ENCODE data around the gene CSHL1. TPM values are rescaled to one million over a fixed set of nuclear protein-coding genes. Genes with fewer than 3 reads are reported as not detected.

The CSHL1 gene
- total RNA-seq, 1 donor from 2014 or later = not detected

DNA sequence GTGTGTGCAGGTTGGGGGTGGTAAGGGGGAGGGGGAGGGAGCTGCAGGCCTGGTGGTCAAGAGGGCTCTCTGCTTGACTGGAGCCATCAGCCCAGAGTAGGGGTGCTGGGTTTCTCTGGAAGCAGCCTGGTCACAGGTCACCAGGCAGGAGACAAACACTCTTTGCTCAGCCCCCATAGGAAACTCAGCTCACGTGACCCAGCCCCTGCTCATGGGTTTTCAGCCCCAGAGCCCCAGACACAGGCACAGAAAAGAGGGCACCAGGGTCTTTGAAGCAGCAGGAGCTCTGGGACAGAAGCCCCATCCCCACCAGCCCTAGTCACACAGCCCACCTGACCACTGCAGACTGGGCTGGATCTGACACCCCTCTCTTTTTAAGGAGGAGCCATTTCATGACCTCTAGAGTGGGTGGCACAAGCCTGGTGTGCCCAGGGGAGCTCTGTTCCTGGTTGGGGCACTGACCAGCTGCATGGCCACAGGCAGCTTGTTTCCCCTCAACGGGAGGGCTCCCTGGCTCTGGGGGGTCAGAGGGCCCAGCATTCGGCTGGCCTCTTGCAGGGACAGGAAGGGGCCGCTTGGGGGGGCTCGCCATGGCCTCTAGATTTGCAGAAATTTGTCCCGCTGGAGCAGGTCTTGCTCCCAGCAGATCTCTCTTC is 34.9 kb upstream of the CSHL1 start:
- no peak for DNase-seq (ENCODE audit: low read depth)
- no peak overlapping the region for H3K4me3 ChIP-seq (ENCODE audit: low read depth, low read length)
- TF ChIP-seq, protein P1, sequence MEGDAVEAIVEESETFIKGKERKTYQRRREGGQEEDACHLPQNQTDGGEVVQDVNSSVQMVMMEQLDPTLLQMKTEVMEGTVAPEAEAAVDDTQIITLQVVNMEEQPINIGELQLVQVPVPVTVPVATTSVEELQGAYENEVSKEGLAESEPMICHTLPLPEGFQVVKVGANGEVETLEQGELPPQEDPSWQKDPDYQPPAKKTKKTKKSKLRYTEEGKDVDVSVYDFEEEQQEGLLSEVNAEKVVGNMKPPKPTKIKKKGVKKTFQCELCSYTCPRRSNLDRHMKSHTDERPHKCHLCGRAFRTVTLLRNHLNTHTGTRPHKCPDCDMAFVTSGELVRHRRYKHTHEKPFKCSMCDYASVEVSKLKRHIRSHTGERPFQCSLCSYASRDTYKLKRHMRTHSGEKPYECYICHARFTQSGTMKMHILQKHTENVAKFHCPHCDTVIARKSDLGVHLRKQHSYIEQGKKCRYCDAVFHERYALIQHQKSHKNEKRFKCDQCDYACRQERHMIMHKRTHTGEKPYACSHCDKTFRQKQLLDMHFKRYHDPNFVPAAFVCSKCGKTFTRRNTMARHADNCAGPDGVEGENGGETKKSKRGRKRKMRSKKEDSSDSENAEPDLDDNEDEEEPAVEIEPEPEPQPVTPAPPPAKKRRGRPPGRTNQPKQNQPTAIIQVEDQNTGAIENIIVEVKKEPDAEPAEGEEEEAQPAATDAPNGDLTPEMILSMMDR (conservative IDR thresholded peaks at IDR 0.05; ENCODE audit: low read depth, low read length) = no peak

DNA sequence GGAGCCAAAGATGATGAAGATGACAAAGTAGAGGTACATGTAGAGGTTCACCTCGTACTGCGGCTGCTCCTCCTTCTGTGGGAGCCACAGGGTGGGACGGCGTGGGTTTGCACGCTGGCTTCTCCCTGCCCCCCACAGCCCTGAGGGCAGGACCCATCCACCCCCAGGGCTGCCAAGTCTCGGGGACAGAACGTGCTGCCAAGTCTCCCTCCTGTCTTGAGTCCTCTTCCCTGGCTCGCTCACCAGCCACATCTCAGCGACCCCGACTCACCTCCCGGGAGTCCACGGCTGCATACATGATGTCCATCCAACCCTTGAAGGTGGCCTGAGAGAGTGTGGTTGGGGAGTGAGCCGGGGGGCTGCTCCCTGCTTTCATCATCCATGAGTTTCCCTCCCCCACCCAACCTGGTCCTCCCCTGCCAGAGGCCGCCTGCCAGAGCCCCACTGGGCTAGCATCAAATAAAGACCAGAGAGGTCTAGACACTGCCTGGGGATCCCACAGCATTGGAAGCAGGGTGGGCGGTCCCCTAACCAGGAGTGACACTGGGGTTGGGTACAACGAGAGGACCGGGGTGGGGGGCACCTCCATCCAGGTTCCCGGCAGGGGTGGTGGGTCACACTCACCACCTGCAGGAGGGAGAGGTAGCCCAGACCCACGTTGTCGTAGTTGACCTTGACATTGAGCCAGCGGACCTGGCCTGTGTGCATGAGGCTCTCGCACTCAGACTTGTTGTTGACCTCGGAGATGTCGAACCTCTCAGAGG is 33.9 kb upstream of the CSHL1 start:
- TF ChIP-seq, protein P1 (conservative IDR thresholded peaks at IDR 0.05; ENCODE audit: low read depth, low read length) = no peak
- H3K4me3 ChIP-seq (ENCODE audit: low read depth, low read length) = no peak overlapping the region
- no peak for DNase-seq (ENCODE audit: low read depth)

DNA sequence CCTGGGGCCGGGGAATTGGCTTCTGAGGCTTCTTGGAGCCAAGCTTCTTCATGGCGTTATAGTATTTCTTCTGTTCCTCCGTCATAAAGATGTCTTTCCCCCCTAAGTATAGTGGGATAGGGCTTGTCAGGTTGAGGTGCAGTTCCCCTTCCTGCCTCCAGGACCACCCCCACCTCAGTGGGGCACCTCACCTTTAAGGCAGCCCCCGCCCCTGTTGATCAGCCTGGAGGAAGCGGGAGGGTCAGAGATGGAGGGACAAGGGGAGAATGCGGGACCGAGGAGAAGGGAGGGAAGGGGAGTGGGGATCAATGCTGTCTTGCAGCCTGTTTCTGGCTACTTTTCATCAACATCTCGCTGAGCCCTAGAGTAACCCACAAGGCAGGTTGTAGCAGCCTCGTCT is 32.7 kb upstream of the CSHL1 start:
- DNase-seq (ENCODE audit: low read depth) = no peak
- TF ChIP-seq, protein P1 (conservative IDR thresholded peaks at IDR 0.05; ENCODE audit: low read depth, low read length) = peak; percentile 16
- H3K4me3 ChIP-seq (ENCODE audit: low read depth, low read length) = no peak overlapping the region

DNA sequence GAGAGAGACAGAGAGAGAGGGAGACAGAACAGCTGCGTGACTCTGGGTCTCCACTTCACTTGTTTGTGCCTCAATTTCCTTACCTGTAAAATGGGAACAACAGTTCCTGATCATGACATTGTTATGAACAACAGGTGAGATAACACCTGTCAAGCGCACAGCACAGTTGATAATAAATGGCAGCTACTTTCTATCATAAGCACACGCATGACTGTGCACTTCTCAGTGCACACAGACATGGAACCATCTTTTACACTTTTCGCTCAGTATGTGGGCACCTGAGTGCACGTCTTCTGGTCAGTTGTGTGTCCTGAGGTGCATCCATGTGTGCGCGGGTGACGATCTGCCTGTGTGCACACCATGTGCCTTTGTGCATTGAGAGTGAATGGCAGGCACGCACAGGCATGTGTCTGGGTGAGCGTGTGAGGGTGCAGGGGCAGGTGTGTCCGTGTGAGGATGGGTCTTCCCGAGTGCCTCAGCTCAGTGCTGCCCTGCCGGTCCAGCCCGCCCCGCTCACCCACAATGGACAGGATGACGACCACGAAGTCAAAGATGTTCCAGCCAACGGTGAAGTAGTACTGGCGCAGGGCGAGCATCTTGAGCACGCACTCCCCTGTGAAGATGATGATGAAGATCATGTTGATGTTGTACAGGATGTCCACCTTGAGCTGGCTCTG is 31.4 kb upstream of the CSHL1 start:
- no peak overlapping the region for H3K4me3 ChIP-seq (ENCODE audit: low read depth, low read length)
- no peak for DNase-seq (ENCODE audit: low read depth)
- TF ChIP-seq, protein P1 (conservative IDR thresholded peaks at IDR 0.05; ENCODE audit: low read depth, low read length) = no peak

DNA sequence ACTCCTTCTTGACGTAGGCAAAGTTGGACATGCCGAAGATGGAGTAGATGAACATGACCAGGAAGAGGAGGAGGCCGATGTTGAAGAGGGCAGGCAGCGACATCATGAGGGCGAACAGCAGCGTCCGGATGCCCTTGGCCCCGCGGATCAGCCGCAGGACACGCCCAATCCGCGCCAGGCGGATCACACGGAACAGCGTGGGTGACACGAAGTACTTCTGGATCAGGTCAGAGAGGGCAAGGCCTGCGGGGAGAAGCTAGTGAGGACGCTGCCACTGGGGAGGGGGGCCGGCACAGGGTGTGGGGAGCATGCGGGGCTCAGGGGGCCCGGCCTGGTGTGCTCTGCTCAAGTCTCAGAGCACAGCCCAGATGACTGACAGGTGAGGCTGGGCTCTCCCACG is 30.7 kb upstream of the CSHL1 start:
- H3K4me3 ChIP-seq (ENCODE audit: low read depth, low read length) = no peak overlapping the region
- no peak for DNase-seq (ENCODE audit: low read depth)
- TF ChIP-seq, protein P1 (conservative IDR thresholded peaks at IDR 0.05; ENCODE audit: low read depth, low read length) = no peak

DNA sequence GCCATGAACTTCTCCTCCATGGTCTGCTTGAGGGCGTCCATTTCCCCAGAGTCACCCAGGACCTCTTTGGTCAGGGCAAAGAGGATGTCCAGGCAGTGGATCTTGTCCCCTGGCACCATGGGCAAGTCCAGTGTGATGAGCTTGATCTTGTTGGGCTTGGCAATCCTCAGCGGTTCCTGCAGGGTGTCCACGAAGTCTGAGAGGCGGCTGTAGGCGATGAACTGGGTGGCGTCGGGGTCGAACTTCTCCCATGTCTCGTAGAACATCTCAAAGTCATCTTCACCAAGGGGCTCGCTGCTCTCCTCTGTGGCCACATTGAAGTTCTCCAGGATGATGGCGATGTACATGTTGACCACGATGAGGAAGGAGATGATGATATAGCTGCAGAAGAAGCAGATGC is 30.1 kb upstream of the CSHL1 start:
- TF ChIP-seq, protein P1 (conservative IDR thresholded peaks at IDR 0.05; ENCODE audit: low read depth, low read length) = no peak
- no peak for DNase-seq (ENCODE audit: low read depth)
- no peak overlapping the region for H3K4me3 ChIP-seq (ENCODE audit: low read depth, low read length)
